ENCODE measurements around the gene PRSS12.
"Not testable (repeated sequence)": the region's sequence is repeated elsewhere in the genome, so short reads cannot be mapped to it uniquely, and the experiment has no call there.

Gene PRSS12

DNA sequence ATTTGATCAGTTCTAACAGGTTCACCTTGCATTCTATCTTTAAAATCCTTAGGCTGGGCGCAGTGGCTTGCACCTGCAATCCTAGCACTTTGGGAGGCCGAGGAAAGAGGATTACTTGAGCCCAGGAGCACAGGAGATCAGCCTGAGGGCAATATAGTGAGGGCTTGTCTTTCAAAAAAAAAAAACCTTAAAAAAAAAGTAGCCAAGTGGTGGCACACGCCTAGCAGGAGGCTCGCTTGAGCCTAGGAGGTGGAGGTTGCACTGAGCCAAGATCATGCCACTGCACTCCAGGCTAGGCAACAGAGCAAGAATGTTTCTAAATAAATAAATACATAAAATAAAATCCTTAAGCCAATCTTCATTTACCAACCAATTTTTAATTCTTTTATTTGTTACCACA, 75.6 kb downstream of the PRSS12 start:
- DNase-seq: no peak

DNA sequence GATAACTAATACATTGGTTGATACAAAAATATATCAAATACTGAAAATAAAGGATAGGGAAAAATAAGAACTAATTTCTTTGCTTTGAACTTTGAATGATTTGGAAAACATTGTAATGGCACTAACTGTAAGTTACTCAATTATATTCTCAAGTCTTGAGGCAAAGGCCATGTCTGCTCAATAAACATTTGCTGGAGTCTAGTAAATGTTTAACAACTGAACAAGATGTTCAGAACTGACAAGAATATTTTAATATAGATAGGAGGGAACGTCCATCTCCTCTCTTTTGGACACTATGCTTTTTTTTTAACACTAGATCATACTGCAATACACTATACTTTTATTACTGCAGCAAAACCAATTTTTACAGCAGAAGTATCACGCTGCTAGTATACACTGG, 76.2 kb downstream of the PRSS12 start:
- DNase-seq: no peak

DNA sequence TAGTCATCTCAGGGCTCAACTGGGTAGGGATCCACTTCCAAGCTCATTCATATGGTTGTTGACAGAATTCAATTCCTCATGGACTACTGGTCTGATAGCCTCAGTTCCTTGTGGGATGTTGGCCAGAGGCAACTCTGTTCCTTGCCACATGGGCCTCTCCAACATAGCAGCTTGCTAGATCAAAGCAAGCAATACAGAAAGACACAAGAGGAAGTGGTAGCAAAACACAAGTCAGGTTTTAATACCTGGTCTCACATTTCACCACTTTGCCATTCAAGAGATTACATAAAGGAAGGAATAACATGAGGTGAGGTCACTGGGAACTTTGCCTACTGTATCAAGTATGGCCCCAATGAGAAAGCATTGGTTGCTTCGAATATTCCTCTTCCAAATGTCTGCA, 79.2 kb downstream of the PRSS12 start:
- DNase-seq: no peak

DNA sequence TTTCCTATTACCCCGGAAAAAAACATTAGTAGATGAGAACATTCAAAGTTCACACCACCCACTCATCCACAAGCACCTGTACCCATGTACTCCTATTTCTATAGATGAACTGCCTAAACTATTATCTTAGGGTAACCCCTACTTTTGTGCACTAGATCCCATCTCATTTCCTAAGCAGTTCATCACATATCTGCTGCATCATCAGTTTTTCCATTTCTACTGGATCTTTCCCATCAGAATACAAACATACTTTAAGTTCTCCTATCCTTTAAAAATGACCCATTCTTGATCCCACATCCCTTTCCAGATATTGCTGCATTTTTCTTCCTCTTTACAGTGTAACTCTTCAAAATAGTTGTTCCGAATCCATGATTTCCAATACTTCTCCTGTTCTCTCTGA, 81.0 kb downstream of the PRSS12 start:
- no peak for DNase-seq

DNA sequence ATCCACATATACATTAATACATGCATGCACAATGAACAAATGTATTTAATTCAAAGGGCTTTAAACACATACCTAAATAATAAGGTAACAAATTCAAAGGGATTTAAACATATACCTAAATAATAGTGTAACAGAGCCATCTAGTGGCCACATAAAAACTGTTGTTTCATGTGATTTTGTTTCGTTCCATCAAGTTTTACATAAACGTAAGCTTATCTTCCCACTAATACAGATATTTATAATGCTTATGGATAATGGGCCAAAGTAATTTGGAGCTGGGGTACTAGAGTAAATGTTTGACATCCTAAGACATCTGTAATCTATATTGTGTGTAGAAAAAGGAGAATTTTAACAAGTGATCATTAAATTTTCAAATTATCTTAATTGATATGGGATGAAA, 82.3 kb downstream of the PRSS12 start:
- DNase-seq: no peak

DNA sequence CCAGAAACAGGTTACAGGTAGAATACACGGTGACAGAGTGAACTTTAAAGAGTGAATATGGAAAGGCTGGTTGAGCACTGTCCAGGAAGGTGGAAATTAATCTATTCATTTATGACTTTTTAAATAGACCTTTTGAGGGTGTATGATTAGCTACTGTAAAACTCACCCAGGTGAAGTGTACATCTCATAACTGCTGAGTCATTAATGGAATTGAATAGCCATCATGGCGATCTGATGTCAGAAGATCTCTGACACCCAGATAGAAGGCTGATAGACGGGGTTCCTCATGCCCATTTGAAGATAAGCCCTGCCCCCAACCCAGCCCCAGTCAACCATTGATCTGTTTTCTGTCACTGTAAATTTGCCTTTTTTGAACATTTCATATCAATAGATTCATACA, 84.0 kb downstream of the PRSS12 start:
- no peak for DNase-seq

DNA sequence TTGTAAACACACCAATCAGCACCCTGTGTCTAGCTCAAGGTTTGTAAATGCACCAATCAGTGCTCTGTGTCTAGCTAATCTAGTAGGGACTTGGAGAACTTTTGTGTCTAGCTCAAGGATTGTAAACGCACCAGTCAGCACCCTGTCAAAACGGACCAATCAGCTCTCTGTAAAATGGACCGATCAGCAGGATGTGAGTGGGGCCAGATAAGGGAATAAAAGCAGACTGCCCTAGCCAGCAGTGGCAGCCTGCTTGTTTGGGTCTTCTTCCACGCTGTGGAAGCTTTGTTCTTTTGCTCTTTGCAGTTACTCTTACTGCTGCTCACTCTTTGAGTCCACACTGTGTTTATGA, 86.7 kb downstream of the PRSS12 start:
- not testable (repeated sequence) for DNase-seq

DNA sequence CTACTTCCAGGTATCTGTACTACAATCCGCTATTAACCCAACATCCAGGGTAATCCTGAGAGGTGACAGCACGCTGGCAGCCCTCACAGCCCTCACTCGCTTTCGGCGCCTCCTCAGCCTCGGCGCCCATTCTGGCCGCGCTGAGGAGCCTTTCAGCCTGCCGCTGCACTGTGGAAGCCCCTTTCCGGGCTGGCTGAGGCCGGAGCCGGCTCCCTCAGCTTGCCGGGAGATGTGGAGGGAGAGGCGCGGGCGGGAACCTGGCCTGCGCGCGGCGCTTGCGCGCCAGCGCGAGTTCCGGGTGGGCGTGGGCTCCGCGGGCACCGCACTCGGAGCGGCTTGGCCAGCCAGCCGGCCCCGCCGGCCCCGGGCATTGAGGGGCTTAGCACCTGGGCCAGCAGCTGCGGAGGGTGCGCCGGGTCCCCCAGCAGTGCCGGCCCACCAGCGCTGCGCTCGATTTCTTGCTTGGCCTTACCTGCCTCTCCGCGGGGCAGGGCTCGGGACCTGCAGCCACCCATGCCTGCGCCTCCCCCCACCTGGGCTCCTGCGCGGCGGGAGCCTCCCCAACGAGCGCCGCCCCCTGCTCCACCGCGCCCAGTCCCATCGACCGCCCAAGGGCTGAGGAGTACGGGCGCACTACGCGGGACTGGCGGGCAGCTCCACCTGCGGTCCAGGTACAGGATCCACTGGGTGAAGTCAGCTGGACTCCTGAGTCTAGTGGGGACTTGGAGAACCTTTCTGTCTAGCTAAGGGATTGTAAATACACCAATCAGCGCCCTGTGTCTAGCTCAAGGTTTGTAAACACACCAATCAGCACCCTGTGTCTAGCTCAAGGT, 87.3 kb downstream of the PRSS12 start:
- DNase-seq: peak; percentile 26

DNA sequence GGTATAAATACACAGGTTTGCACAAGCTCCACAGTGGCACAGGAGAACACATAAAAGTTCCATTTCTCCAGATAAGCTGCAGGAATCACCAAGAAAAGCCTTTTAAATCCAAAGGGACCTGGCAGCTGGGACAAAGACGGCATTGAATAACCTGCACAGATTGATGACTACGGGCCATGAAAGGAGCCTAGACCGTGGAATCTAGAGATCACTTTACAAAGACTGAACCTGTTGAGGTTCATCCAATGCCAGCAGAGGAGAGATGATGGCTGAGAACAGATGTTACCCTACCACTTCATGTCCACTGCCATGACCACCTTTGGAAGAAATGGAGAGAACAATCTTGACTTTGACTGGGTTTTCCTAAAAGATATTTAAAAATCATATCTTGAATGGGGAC, 88.7 kb downstream of the PRSS12 start:
- DNase-seq: no peak

DNA sequence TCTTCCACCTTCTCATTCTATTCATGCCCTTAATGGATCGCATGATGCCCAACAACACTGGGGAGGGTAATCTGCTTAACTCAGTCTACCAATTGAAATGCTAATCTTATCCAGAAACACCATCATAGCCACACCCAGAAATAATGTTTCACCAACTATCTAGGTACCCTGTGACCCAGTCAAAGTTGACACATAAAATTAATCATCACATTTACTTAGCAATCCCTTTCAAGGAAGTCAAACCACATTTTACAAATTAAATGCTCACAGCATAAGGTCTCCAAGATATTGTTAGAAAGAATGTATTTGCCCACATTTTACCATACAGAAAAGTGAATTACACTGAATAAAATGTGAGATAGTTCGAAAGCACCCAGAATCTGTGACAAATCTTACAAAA, 92.5 kb downstream of the PRSS12 start:
- DNase-seq: no peak

DNA sequence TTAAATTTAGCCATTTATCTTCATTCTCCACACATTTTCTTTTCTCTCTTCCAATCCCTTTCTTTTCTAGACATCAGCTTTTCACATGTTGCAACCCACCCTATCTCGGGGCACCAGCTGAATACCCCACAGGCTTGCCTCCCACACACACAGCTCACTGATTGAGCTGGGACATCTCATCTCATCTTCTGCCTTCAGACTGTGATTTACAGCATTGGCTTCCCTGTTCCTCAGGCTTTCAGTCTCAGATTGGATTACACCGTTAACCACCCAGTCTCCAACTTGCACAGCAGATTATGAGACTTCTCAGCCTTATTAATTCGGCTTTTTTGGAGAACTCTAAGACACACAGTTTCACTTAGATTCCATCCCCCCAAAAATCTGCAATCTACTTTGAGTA, 93.7 kb downstream of the PRSS12 start:
- DNase-seq: no peak

DNA sequence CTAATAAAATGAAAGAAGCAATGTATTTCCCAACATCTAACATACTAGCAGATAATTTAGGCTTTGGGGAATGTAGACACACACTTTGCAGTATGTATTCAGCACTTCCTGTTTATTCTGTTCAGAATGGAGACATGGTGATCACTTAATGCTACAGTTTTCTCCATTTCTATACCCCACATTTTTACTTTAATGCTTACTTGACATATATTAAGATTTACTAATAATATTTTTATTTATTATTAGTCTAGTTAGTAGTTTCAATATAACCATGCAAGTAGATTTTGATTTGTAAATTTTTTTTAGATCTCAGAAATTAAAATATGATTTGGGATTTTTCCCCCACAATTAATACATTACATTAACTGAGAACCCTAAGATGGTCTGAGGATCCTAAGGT, 98.4 kb downstream of the PRSS12 start:
- DNase-seq: no peak

DNA sequence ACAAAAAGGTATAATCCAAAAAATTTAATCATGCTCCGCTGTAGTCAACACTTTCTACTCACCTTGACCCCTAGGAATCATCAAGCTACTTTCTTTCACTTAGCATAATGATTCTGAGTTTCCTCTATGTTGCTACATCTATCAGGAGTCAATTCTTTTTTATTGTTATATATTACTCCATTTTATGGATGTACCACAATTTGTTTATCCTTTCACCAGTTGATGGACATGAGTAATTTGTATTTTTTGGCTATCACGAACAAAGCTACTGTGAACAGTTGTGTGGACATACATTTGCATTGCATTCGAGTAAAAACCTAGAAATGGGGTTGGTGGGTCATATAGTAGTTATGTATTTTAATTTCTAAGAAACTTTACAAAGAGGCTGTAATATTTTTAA, 102.9 kb downstream of the PRSS12 start:
- no peak for DNase-seq

DNA sequence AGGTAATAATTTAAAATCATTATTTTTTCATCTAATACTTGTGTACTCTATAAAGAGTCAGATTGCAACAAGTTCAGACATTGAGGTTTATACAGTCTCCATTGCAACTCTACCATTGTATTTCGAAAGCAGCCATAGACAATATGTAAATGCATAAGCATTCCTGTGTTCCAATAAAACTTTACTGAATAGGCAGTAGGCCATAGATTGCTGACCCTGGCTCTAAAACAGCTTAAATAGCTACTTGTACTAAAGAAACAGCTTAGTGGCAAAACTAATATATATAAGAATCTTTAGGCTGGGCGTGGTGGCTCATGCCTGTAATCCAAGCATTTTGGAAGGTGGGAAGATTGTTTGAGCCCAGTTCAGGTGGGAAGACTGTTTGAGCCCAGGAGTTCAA, 115.3 kb downstream of the PRSS12 start:
- no peak for DNase-seq

DNA sequence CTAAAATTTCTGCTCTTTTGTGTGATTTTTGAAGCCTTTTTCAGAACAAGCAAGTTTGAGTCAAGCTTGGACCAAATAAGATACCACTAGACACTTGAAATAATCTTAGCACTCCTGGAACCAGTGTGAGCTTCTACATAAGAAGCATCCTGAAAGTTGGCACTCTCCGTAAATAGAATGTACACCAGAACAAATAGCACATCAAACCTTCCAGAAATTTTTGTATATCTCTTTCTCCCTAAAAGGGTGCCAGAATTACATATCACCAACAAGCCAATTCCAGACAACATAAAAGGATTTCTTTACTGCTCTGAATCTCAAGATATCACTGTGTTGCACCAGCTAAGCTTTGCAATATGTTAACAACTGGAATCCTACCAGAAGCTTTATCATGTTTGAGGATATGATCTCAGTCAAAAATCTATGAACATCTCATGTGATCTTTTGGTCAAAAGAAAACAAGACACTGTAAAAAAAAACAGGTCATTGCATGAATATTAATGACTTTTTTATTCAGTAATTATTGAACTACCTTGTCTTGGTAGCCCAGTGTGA, 117.2 kb downstream of the PRSS12 start:
- no peak for DNase-seq
